Testis (tissue), 2 donors: ENCODE measurements around the gene SNX14.

Source experiments
- POLR2A ChIP-seq: fragments of 450-650 bp; IDR thresholded peaks from one replicate; pipeline ENCODE4 v1.6.1; 2017; ENCODE audit warnings: antibody characterized with exemption, mild to moderate bottlenecking, moderate library complexity
- TF ChIP-seq, protein P1 (sequence below), 3 experiments: fragments of 450-650 bp in 2 of 3; fragments of 200-600 bp in 1 of 3; sonication (generic) in 1 of 3; IDR thresholded peaks; one replicate each; pipeline ENCODE4 v1.5.1; 2016 to 2019; ENCODE audit warnings: antibody characterized with exemption in 3 of 3, mild to moderate bottlenecking in 2 of 3, moderate library complexity in 1 of 3

DNA sequence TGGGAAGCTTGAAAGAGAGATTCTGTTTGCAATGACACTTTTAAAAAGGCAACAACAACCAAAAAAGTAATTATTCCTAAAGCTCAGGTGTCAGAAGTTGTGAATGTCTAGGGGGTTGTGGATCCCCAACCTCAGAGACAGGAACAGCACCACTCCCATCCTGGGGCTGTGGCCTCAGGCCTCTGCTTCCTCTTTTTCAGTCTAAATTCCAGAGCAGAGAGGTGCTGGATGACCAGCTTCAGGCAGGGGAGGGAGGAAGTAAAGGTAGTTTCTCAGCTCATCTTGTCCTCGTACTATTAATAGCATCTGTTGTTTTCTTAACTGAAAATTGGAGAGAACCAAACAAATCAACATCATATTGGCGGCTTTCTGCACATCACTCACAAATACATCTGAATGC is 135.5 kb downstream of the SNX14 start:
- no peak for TF ChIP-seq POLR2A
- TF ChIP-seq, protein P1, sequence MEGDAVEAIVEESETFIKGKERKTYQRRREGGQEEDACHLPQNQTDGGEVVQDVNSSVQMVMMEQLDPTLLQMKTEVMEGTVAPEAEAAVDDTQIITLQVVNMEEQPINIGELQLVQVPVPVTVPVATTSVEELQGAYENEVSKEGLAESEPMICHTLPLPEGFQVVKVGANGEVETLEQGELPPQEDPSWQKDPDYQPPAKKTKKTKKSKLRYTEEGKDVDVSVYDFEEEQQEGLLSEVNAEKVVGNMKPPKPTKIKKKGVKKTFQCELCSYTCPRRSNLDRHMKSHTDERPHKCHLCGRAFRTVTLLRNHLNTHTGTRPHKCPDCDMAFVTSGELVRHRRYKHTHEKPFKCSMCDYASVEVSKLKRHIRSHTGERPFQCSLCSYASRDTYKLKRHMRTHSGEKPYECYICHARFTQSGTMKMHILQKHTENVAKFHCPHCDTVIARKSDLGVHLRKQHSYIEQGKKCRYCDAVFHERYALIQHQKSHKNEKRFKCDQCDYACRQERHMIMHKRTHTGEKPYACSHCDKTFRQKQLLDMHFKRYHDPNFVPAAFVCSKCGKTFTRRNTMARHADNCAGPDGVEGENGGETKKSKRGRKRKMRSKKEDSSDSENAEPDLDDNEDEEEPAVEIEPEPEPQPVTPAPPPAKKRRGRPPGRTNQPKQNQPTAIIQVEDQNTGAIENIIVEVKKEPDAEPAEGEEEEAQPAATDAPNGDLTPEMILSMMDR (IDR thresholded peaks at IDR 0.05) = no peak
